Trophoblast cell (in vitro differentiated cells and primary cell): Measurements from ENCODE around the gene RNF208.

Experiments
- DNase-seq, 2 donors: peaks; one replicate each; pipeline ENCODE4 v3.0.0-alpha.2; 2016
- H2AFZ ChIP-seq: 2 replicates; pipeline ENCODE4 v1.6.1; 2013; ENCODE audit warnings: low read length, moderate library complexity, mild to moderate bottlenecking; ENCODE audit not compliant: insufficient read depth, poor library complexity
- H2AK5ac ChIP-seq: 2 replicates; pipeline ENCODE4 v1.6.1; 2013; ENCODE audit warnings: mild to moderate bottlenecking, low read length
- H2BK120ac ChIP-seq: 2 replicates; pipeline ENCODE4 v1.6.1; 2013; ENCODE audit warnings: low read length, mild to moderate bottlenecking, moderate library complexity; ENCODE audit not compliant: insufficient read depth, poor library complexity
- H2BK12ac ChIP-seq: 2 replicates; pipeline ENCODE4 v1.6.1; 2013; ENCODE audit warnings: mild to moderate bottlenecking, low read length, moderate library complexity
- H2BK5ac ChIP-seq: 2 replicates; pipeline ENCODE4 v1.6.1; 2013; ENCODE audit warnings: low read length, low read depth, moderate library complexity, mild to moderate bottlenecking; ENCODE audit not compliant: poor library complexity
- H3K14ac ChIP-seq: 2 replicates; pipeline ENCODE4 v1.6.1; 2013; ENCODE audit warnings: mild to moderate bottlenecking, low read length
- H3K18ac ChIP-seq: 2 replicates; pipeline ENCODE4 v1.6.1; 2013; ENCODE audit warnings: mild to moderate bottlenecking, low read length
- H3K23ac ChIP-seq: 2 replicates; pipeline ENCODE4 v1.6.1; 2013; ENCODE audit warnings: low read length
- H3K27ac ChIP-seq: 2 replicates; pipeline ENCODE4 v1.5.1; 2013; ENCODE audit warnings: low read depth, mild to moderate bottlenecking, inconsistent platforms, low read length, moderate library complexity
- H3K27me3 ChIP-seq: 2 replicates; pipeline ENCODE4 v1.6.1; 2013; ENCODE audit warnings: inconsistent platforms, mild to moderate bottlenecking, low read length, moderate library complexity; ENCODE audit not compliant: insufficient read depth
- H3K36me3 ChIP-seq, 2 experiments: 1 replicate in 1 of 2; 2 replicates in 1 of 2; pipeline ENCODE4 v1.6.1; 2013; ENCODE audit warnings: low read length in 2 of 2, mild to moderate bottlenecking in 2 of 2, moderate library complexity in 1 of 2; ENCODE audit not compliant: insufficient read depth in 2 of 2, control insufficient read depth in 1 of 2
- H3K4ac ChIP-seq: 2 replicates; pipeline ENCODE4 v1.6.1; 2013; ENCODE audit warnings: low read depth, mild to moderate bottlenecking, low read length, moderate library complexity
- H3K4me1 ChIP-seq, 2 experiments: 1 replicate in 1 of 2; 2 replicates in 1 of 2; pipeline ENCODE4 v1.6.1; 2013; ENCODE audit warnings: low read length in 2 of 2, mild to moderate bottlenecking in 2 of 2, moderate library complexity in 1 of 2; ENCODE audit not compliant: insufficient read depth in 2 of 2, control insufficient read depth in 1 of 2
- H3K4me2 ChIP-seq: 2 replicates; pipeline ENCODE4 v1.6.1; 2013; ENCODE audit warnings: inconsistent platforms, mild to moderate bottlenecking, low read length, moderate library complexity
- H3K4me3 ChIP-seq: 2 replicates; pipeline ENCODE4 v1.5.1; 2013; ENCODE audit warnings: mild to moderate bottlenecking, low read depth, low read length, inconsistent platforms
- H3K79me1 ChIP-seq: one replicate; pipeline ENCODE4 v1.6.1; 2013; ENCODE audit warnings: low read length
- H3K79me2 ChIP-seq: 2 replicates; pipeline ENCODE4 v1.6.1; 2013; ENCODE audit warnings: low read length, mild to moderate bottlenecking; ENCODE audit not compliant: control insufficient read depth, insufficient read depth, poor library complexity
- H3K9ac ChIP-seq: 2 replicates; pipeline ENCODE4 v1.6.1; 2013; ENCODE audit warnings: mild to moderate bottlenecking, low read length
- H3K9me3 ChIP-seq: 2 replicates; pipeline ENCODE4 v1.6.1; 2013; ENCODE audit warnings: low read depth, mild to moderate bottlenecking, control low read depth, inconsistent platforms, low read length; ENCODE audit not compliant: insufficient read depth
- H4K12ac ChIP-seq: 2 replicates; pipeline ENCODE4 v1.6.1; 2013; ENCODE audit warnings: low read depth, mild to moderate bottlenecking, low read length, moderate library complexity
- H4K8ac ChIP-seq: 2 replicates; pipeline ENCODE4 v1.6.1; 2013; ENCODE audit warnings: low read depth, mild to moderate bottlenecking, low read length, moderate library complexity
- H4K91ac ChIP-seq: one replicate; pipeline ENCODE4 v1.6.1; 2013; ENCODE audit warnings: low read depth, mild to moderate bottlenecking, low read length, moderate library complexity
- WGBS: extraction: QIAGEN DNeasy Blood & Tissue Kit; methylation state at CpG from one replicate; pipeline ENCODE4 v1.1.7; 2013; ENCODE audit warnings: missing lambda C conversion rate; ENCODE audit not compliant: insufficient read length, insufficient coverage; ENCODE audit errors: extremely low coverage; 5-methylcytosine and 5-hydroxymethylcytosine counted together

Gene RNF208

GRCh38 chr9:137231372-137232039 lies 9.5 kb upstream of the RNF208 start:
- H4K12ac ChIP-seq = no peak overlapping the region
- H3K23ac ChIP-seq = no peak overlapping the region
- peaks cover 7 to 14% of the 10 kb centered on the region in 2 experiments for H3K4me1 ChIP-seq
- no peak overlapping the region for H2BK120ac ChIP-seq
- no peak overlapping the region for H3K27ac ChIP-seq
- no peak overlapping the region for H3K18ac ChIP-seq
- peaks cover 3% of the 10 kb centered on the region for H3K9me3 ChIP-seq
- no peak overlapping the region for H2AFZ ChIP-seq
- H2AK5ac ChIP-seq = no peak overlapping the region
- no peaks in the 10 kb centered on the region for H3K79me2 ChIP-seq
- no peak overlapping the region for H2BK5ac ChIP-seq
- H3K9ac ChIP-seq = no peak overlapping the region
- H3K79me1 ChIP-seq = no peaks in the 10 kb centered on the region
- no peak for DNase-seq
- no peaks in the 10 kb centered on the region for H3K36me3 ChIP-seq
- H3K4me3 ChIP-seq = no peak overlapping the region
- H4K8ac ChIP-seq = no peak overlapping the region
- no peak overlapping the region for H4K91ac ChIP-seq
- H3K27me3 ChIP-seq = no peaks in the 10 kb centered on the region
- H3K14ac ChIP-seq = no peak overlapping the region
- H3K4ac ChIP-seq = no peak overlapping the region
- H2BK12ac ChIP-seq = no peak overlapping the region
- WGBS = no CpG with 5 or more reads among the region's 23 CpGs
- H3K4me2 ChIP-seq = no peak overlapping the region

- no peak within 1 kb of the TSS for H3K14ac ChIP-seq
- H3K4ac ChIP-seq = no peak within 1 kb of the TSS
- no peak within 1 kb of the TSS for H2AFZ ChIP-seq
- no CpG with 5 or more reads among the region's 14 CpGs for WGBS
- no peaks in the 10 kb centered on the region for H3K36me3 ChIP-seq
- no peak within 1 kb of the TSS for H3K27ac ChIP-seq
- no peak within 1 kb of the TSS for H3K9ac ChIP-seq
- no peak within 1 kb of the TSS for H2BK5ac ChIP-seq
- DNase-seq = no peak
- peaks cover 10 to 17% of the 10 kb centered on the region in 2 experiments for H3K4me1 ChIP-seq
- no peak within 1 kb of the TSS for H3K23ac ChIP-seq
- H2BK120ac ChIP-seq = no peak within 1 kb of the TSS
- H2AK5ac ChIP-seq = no peak within 1 kb of the TSS
- H3K4me3 ChIP-seq = no peak within 1 kb of the TSS
- no peak within 1 kb of the TSS for H2BK12ac ChIP-seq
- H3K18ac ChIP-seq = no peak within 1 kb of the TSS
- no peaks in the 10 kb centered on the region for H3K79me2 ChIP-seq
- H4K8ac ChIP-seq = no peak within 1 kb of the TSS
- no peak within 1 kb of the TSS for H4K91ac ChIP-seq
- H3K79me1 ChIP-seq = no peaks in the 10 kb centered on the region
- no peaks in the 10 kb centered on the region for H3K27me3 ChIP-seq
- H3K4me2 ChIP-seq = no peak within 1 kb of the TSS
- H3K9me3 ChIP-seq = peaks cover 3% of the 10 kb centered on the region
- no peak within 1 kb of the TSS for H4K12ac ChIP-seq
These were observed 8.8 kb upstream of the RNF208 start, which contains the start of gene SLC34A3 for GRCh38 chr9:137230705-137231371. TSS of gene SLC34A3 (plus strand) at chr9:137230901. CDS start at chr9:137231703, 802 bp downstream.

- Histone ChIP-seq H2BK120ac (no peak overlapping the region), H3K27me3 (no peaks in the 10 kb centered on the region), H2AK5ac (no peak overlapping the region), H3K27ac (no peak overlapping the region), H2AFZ (no peak overlapping the region), H3K4me1 (peaks cover 10 to 17% of the 10 kb centered on the region in 2 experiments), H3K79me2 (no peaks in the 10 kb centered on the region), H4K12ac (no peak overlapping the region), H2BK12ac (no peak overlapping the region), H2BK5ac (no peak overlapping the region), H3K18ac (no peak overlapping the region), H4K8ac (no peak overlapping the region), H3K14ac (no peak overlapping the region), H3K23ac (no peak overlapping the region), H3K4ac (no peak overlapping the region), H3K9me3 (peaks cover 3% of the 10 kb centered on the region), H3K79me1 (no peaks in the 10 kb centered on the region), H3K4me2 (no peak overlapping the region), H4K91ac (no peak overlapping the region), H3K36me3 (no peaks in the 10 kb centered on the region), H3K4me3 (no peak overlapping the region), H3K9ac (no peak overlapping the region)
- WGBS = no CpG with 5 or more reads among the region's 31 CpGs
- DNase-seq = no peak
These were observed 8.1 kb upstream of the RNF208 start for GRCh38 chr9:137229903-137230704.

DNA sequence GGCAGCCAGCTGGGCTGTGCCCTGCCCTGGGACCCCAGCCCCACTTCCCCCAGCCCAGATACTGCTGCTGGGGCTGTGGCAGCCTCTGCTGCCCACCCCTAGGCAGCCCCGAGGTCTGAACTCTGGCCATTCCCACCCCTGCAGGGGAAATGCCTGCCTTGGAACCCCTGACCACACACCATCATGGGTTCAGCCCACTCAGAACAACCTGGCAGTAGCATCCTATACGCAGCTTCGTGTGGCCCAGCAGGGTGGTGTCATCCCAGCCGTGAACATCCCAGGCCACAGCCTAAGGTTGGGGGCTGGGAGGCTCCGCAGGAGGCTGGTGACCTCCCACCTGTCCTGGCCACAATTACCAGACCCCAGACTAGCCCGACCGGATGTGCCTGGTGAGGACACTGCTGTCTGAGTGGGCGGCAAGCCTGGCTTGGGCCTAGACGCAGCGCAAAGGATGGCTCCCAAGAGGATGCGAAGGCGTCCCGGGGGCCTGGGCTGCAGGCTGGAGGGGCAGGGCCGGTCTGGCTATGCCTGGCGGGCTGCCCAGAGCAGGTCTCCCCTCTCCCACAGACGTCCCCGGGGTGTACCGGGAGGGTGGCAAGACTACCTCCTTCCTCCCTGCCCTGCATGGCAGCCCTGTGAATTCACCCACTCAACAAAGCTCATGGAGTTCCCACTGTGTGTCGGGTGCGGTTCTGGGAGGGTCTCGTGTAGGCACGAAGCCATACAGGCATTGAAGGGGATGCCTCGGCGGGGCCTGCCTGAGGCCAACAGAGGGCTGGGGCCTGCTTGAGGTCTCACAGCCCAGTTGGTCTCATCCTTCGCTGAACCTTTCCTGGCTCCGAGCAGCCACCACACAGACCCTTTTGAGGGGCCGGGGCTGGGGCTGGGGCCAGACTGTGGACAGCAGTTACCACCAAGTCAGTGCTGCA lies 7.2 kb upstream of the RNF208 start:
- H2AK5ac ChIP-seq = no peak overlapping the region
- no peak overlapping the region for H2AFZ ChIP-seq
- no peaks in the 10 kb centered on the region for H3K27me3 ChIP-seq
- WGBS = no CpG with 5 or more reads among the region's 27 CpGs
- no peak overlapping the region for H2BK5ac ChIP-seq
- H3K79me2 ChIP-seq = no peaks in the 10 kb centered on the region
- H4K8ac ChIP-seq = no peak overlapping the region
- peaks cover 10 to 17% of the 10 kb centered on the region in 2 experiments for H3K4me1 ChIP-seq
- H2BK120ac ChIP-seq = no peak overlapping the region
- no peak for DNase-seq
- H3K36me3 ChIP-seq = no peaks in the 10 kb centered on the region
- no peak overlapping the region for H2BK12ac ChIP-seq
- H3K18ac ChIP-seq = no peak overlapping the region
- no peak overlapping the region for H4K91ac ChIP-seq
- H3K4me2 ChIP-seq = no peak overlapping the region
- H3K14ac ChIP-seq = no peak overlapping the region
- H3K4ac ChIP-seq = no peak overlapping the region
- H3K4me3 ChIP-seq = no peak overlapping the region
- H3K27ac ChIP-seq = no peak overlapping the region
- no peak overlapping the region for H3K23ac ChIP-seq
- no peak overlapping the region for H4K12ac ChIP-seq
- peaks cover 3% of the 10 kb centered on the region for H3K9me3 ChIP-seq
- H3K79me1 ChIP-seq = no peaks in the 10 kb centered on the region
- no peak overlapping the region for H3K9ac ChIP-seq
